Lower lobe of right lung (tissue), 2 donors: Measurements from ENCODE around the gene INHBB. TPM values are rescaled to one million over a fixed set of nuclear protein-coding genes. Genes with fewer than 3 reads are reported as not detected.

Source experiments
- ATAC-seq, 2 donors: fragments of 200-7000 bp; cut with Tn5 transposase; one replicate each; pipeline ENCODE4 v1.9.1; 2020 to 2022; ENCODE audit warnings: mild to moderate bottlenecking in 2 of 2, moderate library complexity in 2 of 2
- DNase-seq: peaks from one replicate; pipeline ENCODE4 v3.0.0-alpha.2; 2020
- H3K27ac ChIP-seq: fragments of 200-600 bp; one replicate; pipeline ENCODE4 v1.8.0; 2022
- H3K27me3 ChIP-seq: fragments of 200-600 bp; one replicate; pipeline ENCODE4 v1.8.0; 2022; ENCODE audit warnings: low read depth
- H3K36me3 ChIP-seq: fragments of 200-600 bp; one replicate; pipeline ENCODE4 v1.8.0; 2022; ENCODE audit warnings: mild to moderate bottlenecking
- H3K4me1 ChIP-seq: fragments of 200-600 bp; one replicate; pipeline ENCODE4 v1.8.0; 2022
- H3K4me3 ChIP-seq: fragments of 200-600 bp; one replicate; pipeline ENCODE4 v1.8.0; 2022; ENCODE audit warnings: mild to moderate bottlenecking
- H3K9me3 ChIP-seq: fragments of 200-600 bp; one replicate; pipeline ENCODE4 v1.8.0; 2022
- CTCF ChIP-seq: fragments of 200-600 bp; IDR thresholded peaks from one replicate; pipeline ENCODE4 v1.8.0; 2022; ENCODE audit warnings: antibody characterized with exemption, mild to moderate bottlenecking
- intact Hi-C: fragments of 100-400 bp; cut with DNase I; formaldehyde crosslinking; loops from one replicate; pipeline ENCODE4 v1.11.0; 2022
- total RNA-seq: library from RNA; stranded (reverse); fragmentation: NEBNext Ultra II Directional; extraction: Animal tissue kit (Norgen Biotek cat#: 25700); gene quantifications from one replicate; pipeline ENCODE4 v1.2.1, GENCODE V29; 2021
- donor health status: DM: no; HTN: yes; CAD: no; lungs with severe emphysema.

Gene INHBB
- total RNA-seq, 1 donor from 2014 or later = 5.2 TPM

GRCh38 chr2:120349440-120349921 lies 3.5 kb downstream of the INHBB start:
- Histone ChIP-seq H3K27ac (no peak overlapping the region), H3K36me3 (peaks cover 4% of the 10 kb centered on the region), H3K27me3 (peaks cover 43% of the 10 kb centered on the region), H3K4me3 (no peak overlapping the region), H3K9me3 (no peaks in the 10 kb centered on the region), H3K4me1 (peaks cover 30% of the 10 kb centered on the region)
- intact Hi-C loops = no loop called here
- ATAC-seq = no peak
- TF ChIP-seq CTCF = no peak
- DNase-seq = no peak

- H3K27ac ChIP-seq = no peak overlapping the region
- ATAC-seq (no peak), DNase-seq (no peak)
- intact Hi-C loops = no loop called here
- no peaks in the 10 kb centered on the region for H3K9me3 ChIP-seq
- TF ChIP-seq CTCF = no peak
- H3K27me3 ChIP-seq = peaks cover 37% of the 10 kb centered on the region
- peaks cover 4% of the 10 kb centered on the region for H3K36me3 ChIP-seq
- peaks cover 26% of the 10 kb centered on the region for H3K4me1 ChIP-seq
- H3K4me3 ChIP-seq = no peak overlapping the region
Observed at GRCh38 chr2:120350080-120350479, 4.1 kb downstream of the INHBB start.

- Histone ChIP-seq H3K36me3 (peaks cover 4% of the 10 kb centered on the region), H3K4me1 (peaks cover 26% of the 10 kb centered on the region), H3K9me3 (no peaks in the 10 kb centered on the region), H3K27me3 (peaks cover 34% of the 10 kb centered on the region), H3K27ac (no peak overlapping the region), H3K4me3 (no peak overlapping the region)
- no peak for TF ChIP-seq CTCF
- DNase-seq = peak; percentile 78
- intact Hi-C loops = no loop called here
- ATAC-seq = peak in 1 of 2 donors; percentile 35
Observed at GRCh38 chr2:120350801-120351320, 4.9 kb downstream of the INHBB start.

GRCh38 chr2:120352696-120353590 lies 7.0 kb downstream of the INHBB start:
- no peak overlapping the region for H3K27ac ChIP-seq
- peaks cover 4% of the 10 kb centered on the region for H3K36me3 ChIP-seq
- intact Hi-C loops = no loop called here
- no peaks in the 10 kb centered on the region for H3K9me3 ChIP-seq
- peaks cover 9% of the 10 kb centered on the region for H3K4me1 ChIP-seq
- no peak for TF ChIP-seq CTCF
- ATAC-seq (no peak), DNase-seq (no peak)
- no peak overlapping the region for H3K4me3 ChIP-seq
- H3K27me3 ChIP-seq = peaks cover 19% of the 10 kb centered on the region

- no peak for DNase-seq
- no peak overlapping the region for H3K27ac ChIP-seq
- intact Hi-C loops = no loop called here
- no peaks in the 10 kb centered on the region for H3K9me3 ChIP-seq
- peaks cover 3% of the 10 kb centered on the region for H3K4me1 ChIP-seq
- no peak overlapping the region for H3K4me3 ChIP-seq
- no peak for ATAC-seq
- H3K36me3 ChIP-seq = peaks cover 4% of the 10 kb centered on the region
- TF ChIP-seq CTCF = no peak
- peaks cover 17% of the 10 kb centered on the region for H3K27me3 ChIP-seq
Observed at GRCh38 chr2:120353591-120353898, 7.6 kb downstream of the INHBB start.
